Trophoblast cell (in vitro differentiated cells and primary cell): ENCODE measurements around the gene TRPM8.

Experiments used
- DNase-seq, 2 donors: peaks; one replicate each; pipeline ENCODE4 v3.0.0-alpha.2; 2016
- H2AFZ ChIP-seq: 2 replicates; pipeline ENCODE4 v1.6.1; 2013; ENCODE audit warnings: low read length, moderate library complexity, mild to moderate bottlenecking; ENCODE audit not compliant: insufficient read depth, poor library complexity
- H2AK5ac ChIP-seq: 2 replicates; pipeline ENCODE4 v1.6.1; 2013; ENCODE audit warnings: mild to moderate bottlenecking, low read length
- H2BK120ac ChIP-seq: 2 replicates; pipeline ENCODE4 v1.6.1; 2013; ENCODE audit warnings: low read length, mild to moderate bottlenecking, moderate library complexity; ENCODE audit not compliant: insufficient read depth, poor library complexity
- H2BK12ac ChIP-seq: 2 replicates; pipeline ENCODE4 v1.6.1; 2013; ENCODE audit warnings: mild to moderate bottlenecking, low read length, moderate library complexity
- H2BK5ac ChIP-seq: 2 replicates; pipeline ENCODE4 v1.6.1; 2013; ENCODE audit warnings: low read length, low read depth, moderate library complexity, mild to moderate bottlenecking; ENCODE audit not compliant: poor library complexity
- H3K14ac ChIP-seq: 2 replicates; pipeline ENCODE4 v1.6.1; 2013; ENCODE audit warnings: mild to moderate bottlenecking, low read length
- H3K18ac ChIP-seq: 2 replicates; pipeline ENCODE4 v1.6.1; 2013; ENCODE audit warnings: mild to moderate bottlenecking, low read length
- H3K23ac ChIP-seq: 2 replicates; pipeline ENCODE4 v1.6.1; 2013; ENCODE audit warnings: low read length
- H3K27ac ChIP-seq: 2 replicates; pipeline ENCODE4 v1.5.1; 2013; ENCODE audit warnings: low read depth, mild to moderate bottlenecking, inconsistent platforms, low read length, moderate library complexity
- H3K27me3 ChIP-seq: 2 replicates; pipeline ENCODE4 v1.6.1; 2013; ENCODE audit warnings: inconsistent platforms, mild to moderate bottlenecking, low read length, moderate library complexity; ENCODE audit not compliant: insufficient read depth
- H3K36me3 ChIP-seq, 2 experiments: 1 replicate in 1 of 2; 2 replicates in 1 of 2; pipeline ENCODE4 v1.6.1; 2013; ENCODE audit warnings: low read length in 2 of 2, mild to moderate bottlenecking in 2 of 2, moderate library complexity in 1 of 2; ENCODE audit not compliant: insufficient read depth in 2 of 2, control insufficient read depth in 1 of 2
- H3K4ac ChIP-seq: 2 replicates; pipeline ENCODE4 v1.6.1; 2013; ENCODE audit warnings: low read depth, mild to moderate bottlenecking, low read length, moderate library complexity
- H3K4me1 ChIP-seq, 2 experiments: 1 replicate in 1 of 2; 2 replicates in 1 of 2; pipeline ENCODE4 v1.6.1; 2013; ENCODE audit warnings: low read length in 2 of 2, mild to moderate bottlenecking in 2 of 2, moderate library complexity in 1 of 2; ENCODE audit not compliant: insufficient read depth in 2 of 2, control insufficient read depth in 1 of 2
- H3K4me2 ChIP-seq: 2 replicates; pipeline ENCODE4 v1.6.1; 2013; ENCODE audit warnings: inconsistent platforms, mild to moderate bottlenecking, low read length, moderate library complexity
- H3K4me3 ChIP-seq: 2 replicates; pipeline ENCODE4 v1.5.1; 2013; ENCODE audit warnings: mild to moderate bottlenecking, low read depth, low read length, inconsistent platforms
- H3K79me1 ChIP-seq: one replicate; pipeline ENCODE4 v1.6.1; 2013; ENCODE audit warnings: low read length
- H3K79me2 ChIP-seq: 2 replicates; pipeline ENCODE4 v1.6.1; 2013; ENCODE audit warnings: low read length, mild to moderate bottlenecking; ENCODE audit not compliant: control insufficient read depth, insufficient read depth, poor library complexity
- H3K9ac ChIP-seq: 2 replicates; pipeline ENCODE4 v1.6.1; 2013; ENCODE audit warnings: mild to moderate bottlenecking, low read length
- H3K9me3 ChIP-seq: 2 replicates; pipeline ENCODE4 v1.6.1; 2013; ENCODE audit warnings: low read depth, mild to moderate bottlenecking, control low read depth, inconsistent platforms, low read length; ENCODE audit not compliant: insufficient read depth
- H4K12ac ChIP-seq: 2 replicates; pipeline ENCODE4 v1.6.1; 2013; ENCODE audit warnings: low read depth, mild to moderate bottlenecking, low read length, moderate library complexity
- H4K8ac ChIP-seq: 2 replicates; pipeline ENCODE4 v1.6.1; 2013; ENCODE audit warnings: low read depth, mild to moderate bottlenecking, low read length, moderate library complexity
- H4K91ac ChIP-seq: one replicate; pipeline ENCODE4 v1.6.1; 2013; ENCODE audit warnings: low read depth, mild to moderate bottlenecking, low read length, moderate library complexity
- WGBS: extraction: QIAGEN DNeasy Blood & Tissue Kit; methylation state at CpG from one replicate; pipeline ENCODE4 v1.1.7; 2013; ENCODE audit warnings: missing lambda C conversion rate; ENCODE audit not compliant: insufficient read length, insufficient coverage; ENCODE audit errors: extremely low coverage; 5-methylcytosine and 5-hydroxymethylcytosine counted together

The TRPM8 gene

GRCh38 chr2:234026693-234027254 lies 109.6 kb downstream of the TRPM8 start:
- Histone ChIP-seq H3K9me3 (peaks cover 5% of the 10 kb centered on the region), H3K23ac (no peak overlapping the region)

GRCh38 chr2:234027641-234028040 lies 110.5 kb downstream of the TRPM8 start:
- Histone ChIP-seq H4K12ac (no peak overlapping the region), H3K36me3 (no peaks in the 10 kb centered on the region), H2BK12ac (no peak overlapping the region), H3K9ac (no peak overlapping the region), H3K79me1 (no peaks in the 10 kb centered on the region), H3K27ac (no peak overlapping the region), H3K14ac (no peak overlapping the region), H3K4me3 (no peak overlapping the region), H2AFZ (no peak overlapping the region), H3K4me1 (no peaks in the 10 kb centered on the region), H4K91ac (no peak overlapping the region), H3K23ac (no peak overlapping the region), H3K4ac (no peak overlapping the region), H2AK5ac (no peak overlapping the region), H3K79me2 (no peaks in the 10 kb centered on the region), H2BK5ac (no peak overlapping the region), H4K8ac (no peak overlapping the region), H3K27me3 (no peaks in the 10 kb centered on the region), H3K4me2 (no peak overlapping the region), H3K18ac (no peak overlapping the region), H3K9me3 (peaks cover 5% of the 10 kb centered on the region), H2BK120ac (no peak overlapping the region)
- WGBS = no CpG with 5 or more reads among the region's 1 CpG
- DNase-seq = no peak

More at GRCh38 chr2:234026693-234027254, 109.6 kb downstream of the TRPM8 start:
- Histone ChIP-seq H3K4me2 (no peak overlapping the region), H3K27ac (no peak overlapping the region), H3K79me1 (no peaks in the 10 kb centered on the region), H4K91ac (no peak overlapping the region), H2BK12ac (no peak overlapping the region), H3K4ac (no peak overlapping the region), H4K12ac (no peak overlapping the region), H4K8ac (no peak overlapping the region), H3K4me1 (no peaks in the 10 kb centered on the region), H3K14ac (no peak overlapping the region), H3K27me3 (no peaks in the 10 kb centered on the region), H2AFZ (no peak overlapping the region), H3K36me3 (no peaks in the 10 kb centered on the region), H2AK5ac (no peak overlapping the region), H3K4me3 (no peak overlapping the region), H3K18ac (no peak overlapping the region), H3K9ac (no peak overlapping the region), H3K79me2 (no peaks in the 10 kb centered on the region), H2BK120ac (no peak overlapping the region), H2BK5ac (no peak overlapping the region)
- no CpG with 5 or more reads among the region's 10 CpGs for WGBS
- DNase-seq = no peak

- Histone ChIP-seq H3K27ac (no peak overlapping the region), H3K79me1 (no peaks in the 10 kb centered on the region), H3K9ac (no peak overlapping the region), H3K27me3 (no peaks in the 10 kb centered on the region), H3K23ac (no peak overlapping the region), H4K12ac (no peak overlapping the region), H2BK120ac (no peak overlapping the region), H3K4ac (no peak overlapping the region), H4K91ac (no peak overlapping the region), H3K79me2 (no peaks in the 10 kb centered on the region), H2AK5ac (no peak overlapping the region), H3K18ac (no peak overlapping the region), H3K4me3 (no peak overlapping the region), H3K9me3 (peaks cover 1% of the 10 kb centered on the region), H2BK5ac (no peak overlapping the region), H3K4me2 (no peak overlapping the region), H2AFZ (no peak overlapping the region), H3K36me3 (no peaks in the 10 kb centered on the region), H3K4me1 (no peaks in the 10 kb centered on the region), H2BK12ac (no peak overlapping the region), H4K8ac (no peak overlapping the region), H3K14ac (no peak overlapping the region)
- DNase-seq = no peak
- no CpG with 5 or more reads among the region's 4 CpGs for WGBS
Observed at GRCh38 chr2:234029150-234029733, 112.1 kb downstream of the TRPM8 start.

- Histone ChIP-seq H3K4ac (no peak overlapping the region), H3K27ac (no peak overlapping the region), H3K4me3 (no peak overlapping the region), H2BK5ac (no peak overlapping the region), H2AK5ac (no peak overlapping the region), H3K4me2 (no peak overlapping the region), H2BK120ac (no peak overlapping the region), H2BK12ac (no peak overlapping the region), H3K4me1 (no peaks in the 10 kb centered on the region), H3K9me3 (peaks cover 5% of the 10 kb centered on the region), H3K79me2 (no peaks in the 10 kb centered on the region), H3K9ac (no peak overlapping the region), H4K12ac (no peak overlapping the region), H3K18ac (no peak overlapping the region), H4K8ac (no peak overlapping the region), H2AFZ (no peak overlapping the region), H3K14ac (no peak overlapping the region), H3K23ac (no peak overlapping the region), H4K91ac (no peak overlapping the region), H3K79me1 (no peaks in the 10 kb centered on the region), H3K27me3 (no peaks in the 10 kb centered on the region), H3K36me3 (no peaks in the 10 kb centered on the region)
- WGBS = no CpG with 5 or more reads among the region's 2 CpGs
- no peak for DNase-seq
Observed at GRCh38 chr2:234031207-234031606, 114.0 kb downstream of the TRPM8 start.
